Astrocyte (in vitro differentiated cells and primary cell): ENCODE results near the gene WIPI1.

Experiments
- CTCF ChIP-seq: IDR thresholded peaks from 2 replicates; pipeline ENCODE4 v1.5.1; 2011; ENCODE audit warnings: low read depth, mild to moderate bottlenecking, inconsistent platforms, low read length, moderate library complexity; ENCODE audit not compliant: insufficient read depth
- EZH2 ChIP-seq: IDR thresholded peaks from 2 replicates; pipeline ENCODE4 v1.6.1; 2012; ENCODE audit warnings: mild to moderate bottlenecking, low read length, inconsistent platforms; ENCODE audit not compliant: insufficient read depth

DNA sequence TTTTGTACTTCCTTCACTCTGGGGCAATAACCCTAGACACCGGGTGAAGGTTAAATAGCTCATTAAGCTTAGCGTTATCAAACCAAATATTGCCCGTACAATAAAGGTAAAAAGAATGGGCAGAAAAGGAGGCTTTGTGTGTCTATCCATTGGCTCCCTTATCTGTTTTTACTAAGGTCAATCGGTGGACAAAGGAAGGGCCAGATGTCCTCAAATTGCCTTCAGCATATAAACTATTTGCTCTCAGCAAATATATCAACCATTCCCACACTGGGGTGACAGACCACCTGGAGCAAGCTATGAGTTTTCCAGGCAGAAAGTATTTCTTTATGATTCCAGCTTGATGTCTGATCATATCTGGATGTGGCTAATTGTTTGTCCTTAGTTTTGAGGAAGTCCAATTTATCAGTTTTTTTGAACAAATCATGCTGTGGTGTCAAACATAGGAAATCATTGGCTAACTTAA is 25.3 kb upstream of the WIPI1 start:
- TF ChIP-seq CTCF (no peak), EZH2 (no peak)
